HEK293 (cell line): ENCODE data around the gene GADD45G.

Experiments used
- CTCF ChIA-PET: fragments of 350-600 bp; formaldehyde crosslinking; extraction: SDS; loops from one replicate; lab custom pipeline; 2021; ENCODE audit warnings: antibody characterized with exemption; lab: Yijun Ruan, JAX
- POLR2A ChIA-PET: fragments of 300-600 bp; formaldehyde crosslinking; extraction: SDS; loops from one replicate; lab custom pipeline; 2020; ENCODE audit warnings: antibody characterized with exemption, inconsistent platforms; lab: Yijun Ruan, JAX
- H3K27ac ChIP-seq: fragments of 200-500 bp; sonication (Bioruptor generic); 2 replicates; pipeline ENCODE4 v1.5.1; 2014; ENCODE audit warnings: low read depth, low read length, control low read depth, inconsistent platforms; ENCODE audit errors: extremely low read depth
- H3K36me3 ChIP-seq, 2 experiments: fragments of 200-500 bp in 1 of 2; sonication (Bioruptor generic) in 1 of 2; 1 replicate in 1 of 2; 2 replicates in 1 of 2; pipeline ENCODE4 v1.5.1; 2014 to 2017; ENCODE audit warnings: inconsistent platforms in 2 of 2, low read length in 2 of 2; ENCODE audit not compliant: control insufficient read depth in 2 of 2, insufficient read depth in 1 of 2
- H3K4me1 ChIP-seq: fragments of 200-500 bp; sonication (Bioruptor generic); 2 replicates; pipeline ENCODE4 v1.5.1; 2014; ENCODE audit warnings: mild to moderate bottlenecking, low read length, inconsistent platforms; ENCODE audit not compliant: control insufficient read depth, insufficient read depth
- H3K4me3 ChIP-seq: 2 replicates; pipeline ENCODE4 v1.5.1; 2011; ENCODE audit warnings: low read depth, mild to moderate bottlenecking, control low read depth, low read length, moderate library complexity
- H3K9me3 ChIP-seq: fragments of 200-500 bp; sonication (Bioruptor generic); 2 replicates; pipeline ENCODE4 v1.5.1; 2014; ENCODE audit warnings: low read depth, low read length, inconsistent platforms; ENCODE audit not compliant: control insufficient read depth, insufficient read depth
- ATF2 ChIP-seq: fragments of 450-650 bp; formaldehyde crosslinking; IDR thresholded peaks from 2 replicates; pipeline ENCODE4 v1.5.1; 2016; ENCODE audit warnings: missing biosample characterization, missing genetic modification characterization, low read depth
- ELK4 ChIP-seq: IDR thresholded peaks from 2 replicates; pipeline ENCODE4 v1.6.1; 2011; ENCODE audit warnings: mild to moderate bottlenecking, low read depth, low read length, borderline replicate concordance
- KLF10 ChIP-seq: fragments of 450-650 bp; IDR thresholded peaks from 2 replicates; pipeline ENCODE4 v1.5.1; 2018; ENCODE audit warnings: missing biosample characterization, mild to moderate bottlenecking, missing genetic modification characterization
- MEIS1 ChIP-seq: sonication (generic); formaldehyde crosslinking; IDR thresholded peaks from 2 replicates; pipeline ENCODE4 v1.8.1; 2022; ENCODE audit warnings: missing genetic modification reagents, mild to moderate bottlenecking, borderline replicate concordance
- OVOL3 ChIP-seq: fragments of 450-650 bp; formaldehyde crosslinking; IDR thresholded peaks from 2 replicates; pipeline ENCODE4 v1.5.1; 2016; ENCODE audit warnings: missing biosample characterization, missing genetic modification characterization
- ZBTB11 ChIP-seq: fragments of 450-650 bp; formaldehyde crosslinking; conservative IDR thresholded peaks from 2 replicates; pipeline ENCODE4 v1.5.1; 2016; ENCODE audit warnings: low read depth, missing biosample characterization, missing genetic modification characterization
- ZNF10 ChIP-seq: fragments of 450-650 bp; formaldehyde crosslinking; IDR thresholded peaks from 2 replicates; pipeline ENCODE4 v1.5.1; 2017; ENCODE audit warnings: missing biosample characterization, missing genetic modification characterization
- ZNF121 ChIP-seq: fragments of 450-650 bp; formaldehyde crosslinking; IDR thresholded peaks from 2 replicates; pipeline ENCODE4 v1.5.1; 2016; ENCODE audit warnings: missing biosample characterization, missing genetic modification characterization
- ZNF132 ChIP-seq: fragments of 450-650 bp; formaldehyde crosslinking; IDR thresholded peaks from 2 replicates; pipeline ENCODE4 v1.5.1; 2017; ENCODE audit warnings: missing biosample characterization, missing genetic modification characterization, borderline replicate concordance
- ZNF214 ChIP-seq: fragments of 450-650 bp; formaldehyde crosslinking; IDR thresholded peaks from 2 replicates; pipeline ENCODE4 v1.5.1; 2017; ENCODE audit warnings: missing biosample characterization, mild to moderate bottlenecking, missing genetic modification characterization, borderline replicate concordance
- ZNF239 ChIP-seq: fragments of 450-650 bp; formaldehyde crosslinking; IDR thresholded peaks from 2 replicates; pipeline ENCODE4 v1.5.1; 2016; ENCODE audit warnings: missing biosample characterization, missing genetic modification characterization
- ZNF274 ChIP-seq, 2 experiments: fragments of 200-500 bp in 1 of 2; fragments of 450-650 bp in 1 of 2; sonication (Bioruptor generic) in 1 of 2; formaldehyde crosslinking in 1 of 2; IDR thresholded peaks; 2 replicates each; pipeline versions ENCODE4 v1.5.1 to v1.6.1; 2014 to 2016; ENCODE audit warnings: borderline replicate concordance in 1 of 2, inconsistent platforms in 1 of 2, low read length in 1 of 2, missing biosample characterization in 1 of 2, missing genetic modification characterization in 1 of 2
- ZNF335 ChIP-seq: fragments of 450-650 bp; formaldehyde crosslinking; conservative IDR thresholded peaks from 2 replicates; pipeline ENCODE4 v1.5.1; 2016; ENCODE audit warnings: missing biosample characterization, missing genetic modification characterization
- ZNF473 ChIP-seq: fragments of 450-650 bp; formaldehyde crosslinking; IDR thresholded peaks from 2 replicates; pipeline ENCODE4 v1.5.1; 2017; ENCODE audit warnings: missing biosample characterization, missing genetic modification characterization
- ZNF521 ChIP-seq: fragments of 450-650 bp; formaldehyde crosslinking; IDR thresholded peaks from 2 replicates; pipeline ENCODE4 v1.5.1; 2017; ENCODE audit warnings: missing biosample characterization, mild to moderate bottlenecking, missing genetic modification characterization
- ZNF596 ChIP-seq: fragments of 450-650 bp; IDR thresholded peaks from 2 replicates; pipeline ENCODE4 v1.5.0; 2018; ENCODE audit warnings: missing biosample characterization, mild to moderate bottlenecking, missing genetic modification characterization, moderate library complexity
- ZNF692 ChIP-seq: fragments of 450-650 bp; formaldehyde crosslinking; IDR thresholded peaks from 2 replicates; pipeline ENCODE4 v1.5.1; 2016; ENCODE audit warnings: missing biosample characterization, missing genetic modification characterization
- ZXDB ChIP-seq: fragments of 450-650 bp; formaldehyde crosslinking; IDR thresholded peaks from 2 replicates; pipeline ENCODE4 v1.5.1; 2016; ENCODE audit warnings: missing biosample characterization, missing genetic modification characterization

Gene GADD45G

GRCh38 chr9:89601306-89601705 is 3.5 kb upstream of the GADD45G start (continued):
- TF ChIP-seq ZNF10 (tag by site-specific recombination) (no peak), ATF2 (tag by site-specific recombination) (no peak)

- ChIA-PET POLR2A (interaction anchor here (0.6 to 1.0 kb wide), 2 partner anchors 400 to 498 kb away, joined by 3 to 5 read pairs; no protein-coding TSS in a partner anchor), CTCF (interaction anchor here (0.5 to 7.5 kb wide), 30 partner anchors 9 to 1268 kb away, joined by 3 to 234 read pairs (median 5); no protein-coding TSS in a partner anchor)
These were observed 2.8 kb upstream of the GADD45G start for GRCh38 chr9:89601856-89602562.

More at GRCh38 chr9:89601856-89602562, 2.8 kb upstream of the GADD45G start:
- no peak for TF ChIP-seq ZNF473
- TF ChIP-seq ELK4: no peak
- TF ChIP-seq KLF10 (tag by site-specific recombination): no peak
- no peak for TF ChIP-seq ZNF214 (tag by site-specific recombination)
- no peak for TF ChIP-seq ZNF692
- no peak for TF ChIP-seq MEIS1 (CRISPR knock-in tag)
- no peak for TF ChIP-seq ZBTB11 (tag by site-specific recombination)
- no peak for TF ChIP-seq ZNF521 (tag by site-specific recombination)
- TF ChIP-seq ZXDB (tag by site-specific recombination): no peak
- TF ChIP-seq ZNF239 (tag by site-specific recombination): no peak
- no peak for TF ChIP-seq ZNF121 (tag by site-specific recombination)
- no peak for TF ChIP-seq ZNF132 (tag by site-specific recombination)
- TF ChIP-seq OVOL3 (tag by site-specific recombination): no peak
- TF ChIP-seq ZNF596 (tag by site-specific recombination): no peak
- TF ChIP-seq ZNF335 (tag by site-specific recombination): no peak
- TF ChIP-seq ZNF274 (IDR thresholded peaks at IDR 0.05; ENCODE audit: low read length): no peak
- no peak for TF ChIP-seq ZNF274 (tag by site-specific recombination; IDR thresholded peaks at IDR 0.05; ENCODE audit: borderline replicate concordance)
- H3K4me1 ChIP-seq: peaks cover 2% of the 10 kb centered on the region; the same call in 1 of the 2 replicates
- H3K27ac ChIP-seq: no peak overlapping the region
- H3K36me3 ChIP-seq: no peaks in the 10 kb centered on the region
- H3K9me3 ChIP-seq: no peaks in the 10 kb centered on the region
- no peak overlapping the region for H3K4me3 ChIP-seq
